ENCODE measurements around the gene DTNBP1.

- TF ChIP-seq TAF1 (IDR thresholded peaks at IDR 0.05; ENCODE audit: borderline replicate concordance, insufficient read depth, low read length), result no peak
- no peak for TF ChIP-seq POLR2AphosphoS5 (IDR thresholded peaks at IDR 0.05; ENCODE audit: low read depth, low read length)
- no peak for TF ChIP-seq REST (IDR thresholded peaks at IDR 0.05; ENCODE audit: insufficient read depth in 1 of 2, low read depth in 2 of 2, low read length in 2 of 2)
These were observed 115.4 kb downstream of the DTNBP1 start for GRCh38 chr6:15547400-15547799.

All from PFSK-1 (cell line).